GM21737 (cell line): ENCODE measurements around the gene AHNAK2.

Experiments used
- ATAC-seq: cut with Tn5 transposase; IDR thresholded peaks from one replicate; pipeline ENCODE4 v1.9.1; 2021; ENCODE audit warnings: mild to moderate bottlenecking, moderate library complexity; ENCODE audit not compliant: unreplicated experiment

AHNAK2 gene

GRCh38 chr14:105012171-105012985 lies 34.2 kb upstream of the AHNAK2 start:
- ATAC-seq, result no peak

GRCh38 chr14:105011312-105011990 lies 33.3 kb upstream of the AHNAK2 start:
- no peak for ATAC-seq

- no peak for ATAC-seq
These were observed 32.7 kb upstream of the AHNAK2 start for GRCh38 chr14:105010891-105011291.

DNA sequence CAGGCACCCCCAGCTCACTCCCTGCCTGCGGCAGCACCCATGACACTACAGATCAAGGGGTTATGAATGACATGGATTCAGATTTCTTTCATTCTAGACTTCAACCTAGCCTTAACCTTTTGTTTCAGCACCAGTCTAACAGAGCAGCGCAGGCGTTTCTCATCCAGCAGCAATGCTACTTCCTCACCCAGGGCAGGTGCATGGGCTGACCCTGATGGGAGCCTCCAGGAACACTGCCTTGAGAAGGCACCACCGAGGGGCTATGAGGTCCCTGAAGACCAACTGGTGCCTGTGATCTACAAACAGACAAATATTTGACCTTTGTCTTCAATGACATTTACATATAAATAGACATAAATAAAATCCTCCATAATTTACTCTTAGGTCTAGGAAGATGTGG lies 31.9 kb upstream of the AHNAK2 start:
- ATAC-seq, result no peak

DNA sequence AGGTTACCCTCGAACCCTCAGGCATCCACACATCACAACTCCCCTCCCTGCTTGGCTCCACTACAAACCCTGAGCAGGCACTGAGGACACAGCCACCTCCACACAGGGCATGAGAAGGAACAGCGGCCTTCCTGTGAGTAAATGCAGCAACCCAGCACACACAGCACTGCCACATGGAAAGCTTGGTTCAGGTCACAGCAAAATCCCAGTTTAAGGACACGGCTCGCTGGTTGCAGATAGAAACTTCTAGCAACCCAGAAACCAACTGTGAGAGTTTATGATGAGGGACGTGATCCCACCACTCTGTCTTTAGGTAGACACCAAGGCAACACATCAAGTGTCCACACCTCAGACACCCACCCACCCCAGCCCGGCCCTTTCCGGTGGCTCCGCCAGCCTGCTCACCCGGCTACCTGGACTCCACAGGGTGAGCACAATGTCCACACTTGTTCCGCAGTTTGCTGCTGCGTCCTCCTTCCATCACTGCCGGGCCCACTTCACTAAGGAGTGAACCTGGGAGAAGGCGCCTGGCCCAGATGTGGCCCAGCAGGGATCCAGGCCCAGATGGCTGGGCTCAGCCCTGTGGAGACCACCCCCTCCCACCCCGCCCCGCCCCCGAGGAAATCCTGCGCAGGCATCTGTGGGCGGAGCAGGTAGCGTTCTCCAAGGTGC lies 29.6 kb upstream of the AHNAK2 start:
- no peak for ATAC-seq

- no peak for ATAC-seq
These were observed 28.8 kb upstream of the AHNAK2 start for GRCh38 chr14:105006831-105007592.

DNA sequence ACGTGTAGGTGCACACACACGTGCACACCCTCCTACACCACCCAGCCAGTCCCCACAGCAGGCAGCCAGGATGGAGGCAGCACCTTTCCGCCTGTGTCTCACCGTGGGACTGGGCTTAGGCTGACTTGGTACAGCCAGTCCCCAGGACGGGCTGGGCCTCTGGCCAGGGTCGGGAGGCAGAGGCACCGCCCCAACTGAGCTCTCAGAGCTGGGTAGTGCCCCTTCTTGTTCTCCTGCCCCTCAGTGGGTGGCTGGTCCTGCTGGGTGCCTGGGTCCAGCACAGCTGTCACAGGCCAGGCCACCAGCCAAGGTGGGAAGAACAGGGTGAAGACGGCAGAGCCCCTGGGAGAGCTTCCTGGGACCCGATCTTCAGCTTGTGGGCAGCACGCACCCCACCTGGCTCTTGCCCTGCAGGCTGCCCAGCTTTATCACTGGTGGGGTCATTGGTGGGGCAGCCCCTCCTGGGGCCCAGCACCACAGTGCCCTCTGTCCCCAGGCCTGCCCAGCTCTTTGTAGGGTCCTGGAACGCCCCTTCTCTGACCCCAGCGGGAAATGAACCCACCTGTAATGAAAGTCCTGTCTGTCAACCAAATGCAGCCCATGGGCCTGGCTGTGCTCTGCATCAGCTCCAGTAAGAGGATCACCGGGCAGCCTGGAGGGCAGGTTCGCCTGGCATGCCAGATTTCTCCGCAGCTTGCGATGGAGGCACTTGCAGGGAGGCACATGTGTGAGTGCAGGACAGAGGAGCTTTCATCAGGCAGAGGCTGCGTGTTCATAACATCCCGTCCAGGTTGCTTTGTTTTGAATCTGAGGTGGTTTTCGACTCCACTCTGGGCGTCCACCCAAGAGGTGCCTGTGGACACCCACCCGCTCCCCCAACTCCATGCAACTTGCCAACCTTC lies 28.0 kb upstream of the AHNAK2 start:
- ATAC-seq, result no peak

DNA sequence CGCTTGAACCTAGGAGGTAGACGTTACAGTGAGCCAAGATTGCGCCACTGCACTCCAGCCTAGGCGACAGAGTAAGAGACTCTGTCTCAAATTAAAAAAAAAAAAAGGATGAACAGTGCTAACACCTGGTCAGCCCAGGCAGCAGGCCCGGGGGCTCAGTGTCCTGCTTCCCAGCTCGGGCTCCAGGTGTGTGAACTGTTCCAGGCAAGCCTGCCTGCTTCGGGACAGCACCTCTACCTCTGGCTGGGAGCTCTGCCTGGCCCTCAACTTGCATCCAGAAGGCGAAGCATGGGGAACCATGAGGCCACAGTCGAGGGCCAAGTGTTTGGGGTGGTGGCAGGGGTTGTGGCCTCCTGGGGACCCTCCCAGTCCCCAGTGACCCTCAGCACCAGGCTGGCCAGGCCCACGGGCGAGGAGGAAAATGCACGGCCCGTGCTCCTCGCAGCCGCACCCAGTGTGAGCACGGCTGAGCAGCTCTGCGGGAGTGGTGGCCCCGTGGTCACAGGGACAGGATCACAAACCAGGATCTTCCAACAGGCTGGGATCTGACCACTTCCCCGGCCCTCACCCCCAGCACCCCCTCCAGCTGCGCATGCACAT lies 27.3 kb upstream of the AHNAK2 start:
- no peak for ATAC-seq

- no peak for ATAC-seq
These were observed 21.2 kb upstream of the AHNAK2 start for GRCh38 chr14:104999361-104999760.

DNA sequence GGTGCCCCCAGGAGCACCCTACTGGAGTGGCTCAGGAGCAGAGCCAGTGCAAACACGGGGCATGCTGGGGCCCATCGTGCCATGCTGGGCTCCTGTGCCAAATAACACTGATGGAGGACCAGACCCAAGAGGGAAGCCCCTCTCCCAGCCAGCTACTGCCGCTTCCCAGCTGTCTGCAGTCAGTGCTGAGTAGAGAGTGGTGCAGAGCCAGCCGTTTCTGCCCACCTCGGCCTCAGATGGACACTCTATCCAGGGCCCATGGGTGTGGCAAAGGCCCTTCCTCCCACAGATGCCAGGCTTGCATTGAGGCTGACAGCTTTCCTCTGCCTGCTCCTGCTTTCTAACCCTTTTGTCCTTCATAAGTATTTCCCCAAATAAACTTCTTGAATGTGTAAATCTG lies 20.6 kb upstream of the AHNAK2 start:
- ATAC-seq, result no peak

DNA sequence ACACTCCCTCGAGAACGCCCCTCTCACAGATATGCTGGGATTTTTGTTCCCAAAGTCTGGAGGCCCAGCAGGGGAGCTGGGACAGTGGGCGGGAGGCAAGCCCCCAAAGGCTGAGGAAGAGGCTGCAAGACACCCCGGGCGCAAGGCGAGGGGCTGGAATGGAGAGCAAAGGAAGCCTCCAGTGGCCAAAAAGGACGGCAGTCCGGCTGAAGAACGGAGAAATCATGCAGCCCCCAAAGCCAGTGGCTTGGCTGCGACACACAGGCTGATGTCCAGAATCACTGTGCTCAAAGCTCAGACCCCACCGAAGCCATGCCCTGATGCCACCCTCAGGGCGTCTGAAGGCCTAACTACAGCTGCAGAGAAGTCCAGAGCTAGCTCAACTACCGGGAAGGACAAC lies 18.3 kb upstream of the AHNAK2 start:
- ATAC-seq, result no peak

GRCh38 chr14:104996032-104996431 lies 17.9 kb upstream of the AHNAK2 start:
- ATAC-seq, result no peak

- ATAC-seq, result no peak
These were observed 16.8 kb upstream of the AHNAK2 start for GRCh38 chr14:104994978-104995377.

- ATAC-seq, result no peak
These were observed 15.8 kb upstream of the AHNAK2 start for GRCh38 chr14:104993808-104994591.

DNA sequence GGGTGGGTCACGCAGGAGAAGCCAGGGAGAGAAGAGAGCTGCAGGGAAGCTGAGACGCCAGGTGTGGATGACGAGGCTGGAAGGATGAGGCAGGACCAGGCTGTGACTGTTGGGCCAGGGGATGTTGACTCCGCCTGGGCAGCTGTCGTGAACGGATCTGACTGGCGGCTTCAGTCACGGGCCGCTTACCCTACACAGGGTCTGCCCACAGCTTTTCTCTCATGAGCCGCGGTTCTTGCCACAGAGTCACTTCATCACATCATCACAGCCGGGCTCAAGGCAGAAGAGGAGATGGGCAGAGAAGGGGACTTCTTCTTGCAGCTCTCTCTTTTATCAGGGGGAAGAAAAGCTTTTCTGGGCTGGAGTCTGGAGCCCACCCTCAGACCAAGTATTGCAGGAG lies 15.1 kb upstream of the AHNAK2 start:
- ATAC-seq, result no peak

GRCh38 chr14:104992501-104992900 lies 14.3 kb upstream of the AHNAK2 start:
- no peak for ATAC-seq

DNA sequence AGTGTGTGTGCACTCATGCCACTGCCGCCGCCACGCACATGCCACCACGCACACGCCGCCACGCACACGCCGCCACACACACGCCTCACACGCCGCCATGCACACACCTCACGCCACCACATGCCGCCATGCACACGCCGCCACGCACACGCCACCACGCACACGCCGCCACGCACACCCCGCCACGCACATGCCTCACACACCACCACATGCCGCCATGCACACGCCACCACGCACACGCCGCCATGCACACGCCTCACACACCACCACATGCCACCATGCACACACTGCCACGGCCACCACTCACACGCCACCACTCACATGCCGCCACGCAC lies 13.7 kb upstream of the AHNAK2 start:
- no peak for ATAC-seq

DNA sequence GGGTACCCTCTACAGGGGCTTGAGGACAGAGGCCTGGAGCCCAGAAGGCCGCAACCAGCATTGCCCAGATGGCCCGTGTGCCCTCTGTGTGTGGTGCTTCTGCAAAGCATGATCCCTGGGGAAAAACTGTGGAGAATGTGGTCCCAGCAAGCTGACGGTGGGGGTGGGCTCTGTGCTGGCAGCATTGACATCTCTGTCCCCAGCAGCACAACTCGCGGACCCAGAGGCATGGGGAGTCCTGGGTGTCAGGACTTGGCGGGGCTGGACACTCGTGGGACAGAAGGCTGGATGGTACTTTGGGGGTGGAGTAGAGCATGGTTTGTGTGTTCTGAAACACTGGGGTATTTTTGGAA lies 11.8 kb upstream of the AHNAK2 start:
- ATAC-seq, result no peak

GRCh38 chr14:104989236-104989950 lies 11.2 kb upstream of the AHNAK2 start:
- no peak for ATAC-seq
